Loucy (cell line): ENCODE measurements around the gene NDUFAF2.

Source experiments
- H2AFZ ChIP-seq: fragments of 200-600 bp; sonication (generic); 2 replicates; pipeline ENCODE4 v1.6.0; 2016; ENCODE audit warnings: antibody characterized with exemption, mild to moderate bottlenecking, low read length, moderate library complexity
- H3F3A ChIP-seq: fragments of 200-600 bp; 2 replicates; pipeline ENCODE4 v1.6.0; 2016; ENCODE audit warnings: antibody characterized with exemption, low read depth, mild to moderate bottlenecking
- H3K27me3 ChIP-seq: fragments of 200-600 bp; sonication (generic); 2 replicates; pipeline ENCODE4 v1.6.1; 2014; ENCODE audit warnings: low read length, mild to moderate bottlenecking; ENCODE audit not compliant: insufficient read depth, poor library complexity, severe bottlenecking
- H3K36me3 ChIP-seq: fragments of 200-600 bp; sonication (generic); 2 replicates; pipeline ENCODE4 v1.6.1; 2016; ENCODE audit warnings: low read length; ENCODE audit not compliant: insufficient read depth
- H3K4me1 ChIP-seq: fragments of 200-600 bp; sonication (generic); 2 replicates; pipeline ENCODE4 v1.5.1; 2014; ENCODE audit warnings: low read length, mild to moderate bottlenecking; ENCODE audit not compliant: insufficient read depth, poor library complexity, severe bottlenecking
- H3K4me2 ChIP-seq: fragments of 200-600 bp; sonication (generic); 2 replicates; pipeline ENCODE4 v1.6.0; 2014; ENCODE audit warnings: antibody characterized with exemption, low read length, low read depth, mild to moderate bottlenecking; ENCODE audit not compliant: poor library complexity, severe bottlenecking
- H3K4me3 ChIP-seq: fragments of 200-600 bp; sonication (generic); 2 replicates; pipeline ENCODE4 v1.5.1; 2014; ENCODE audit warnings: low read length, mild to moderate bottlenecking, mixed read lengths; ENCODE audit not compliant: poor library complexity, severe bottlenecking
- H3K79me2 ChIP-seq: fragments of 200-600 bp; sonication (generic); 2 replicates; pipeline ENCODE4 v1.6.1; 2014; ENCODE audit warnings: low read length; ENCODE audit not compliant: insufficient read depth
- H3K9ac ChIP-seq: fragments of 200-600 bp; sonication (generic); 2 replicates; pipeline ENCODE4 v1.6.0; 2014; ENCODE audit warnings: mild to moderate bottlenecking, low read depth, low read length, moderate library complexity; ENCODE audit not compliant: poor library complexity, severe bottlenecking
- H3K9me2 ChIP-seq: fragments of 200-600 bp; sonication (generic); replicated peaks from 2 replicates; pipeline ENCODE4 v1.6.1; 2016; ENCODE audit warnings: low read depth, low read length, mixed read lengths
- H3K9me3 ChIP-seq: fragments of 200-600 bp; sonication (generic); 2 replicates; pipeline ENCODE4 v1.6.1; 2014; ENCODE audit warnings: mild to moderate bottlenecking, antibody characterized with exemption, low read length, low read depth; ENCODE audit not compliant: insufficient read depth
- H4K20me1 ChIP-seq: fragments of 200-600 bp; sonication (generic); 2 replicates; pipeline ENCODE4 v1.6.0; 2014; ENCODE audit warnings: antibody characterized with exemption, low read length, mild to moderate bottlenecking; ENCODE audit not compliant: insufficient read depth, poor library complexity, severe bottlenecking
- CTCF ChIP-seq: fragments of 200-600 bp; sonication (generic); conservative IDR thresholded peaks from 2 replicates; pipeline ENCODE4 v1.5.1; 2014; ENCODE audit warnings: mild to moderate bottlenecking, antibody characterized with exemption, low read length
- EZH2phosphoT487 ChIP-seq: fragments of 200-600 bp; IDR thresholded peaks from 2 replicates; pipeline ENCODE4 v1.6.1; 2018; ENCODE audit warnings: antibody characterized with exemption, mild to moderate bottlenecking, moderate library complexity, borderline replicate concordance

NDUFAF2 gene

GRCh38 chr5:61177070-61177469 lies 232.1 kb downstream of the NDUFAF2 start:
- Histone ChIP-seq H3K4me1 (peaks cover 5% of the 10 kb centered on the region), H3K27me3 (no peaks in the 10 kb centered on the region), H3K36me3 (no peaks in the 10 kb centered on the region), H3K4me2 (no peak overlapping the region), H4K20me1 (no peaks in the 10 kb centered on the region), H2AFZ (no peak overlapping the region), H3K9me2 (no peaks in the 10 kb centered on the region), H3K9ac (no peak overlapping the region), H3K79me2 (no peaks in the 10 kb centered on the region), H3F3A (no peaks in the 10 kb centered on the region), H3K9me3 (no peaks in the 10 kb centered on the region), H3K4me3 (no peak overlapping the region)
- TF ChIP-seq CTCF (no peak), EZH2phosphoT487 (no peak)

- no peak overlapping the region for H3K9ac ChIP-seq
- H2AFZ ChIP-seq: no peak overlapping the region
- no peaks in the 10 kb centered on the region for H3K9me3 ChIP-seq
- peaks cover 5% of the 10 kb centered on the region for H3K4me1 ChIP-seq
- no peaks in the 10 kb centered on the region for H3K36me3 ChIP-seq
- no peak overlapping the region for H3K4me2 ChIP-seq
- no peaks in the 10 kb centered on the region for H4K20me1 ChIP-seq
- TF ChIP-seq EZH2phosphoT487 (no peak), CTCF (no peak)
- H3K27me3 ChIP-seq: no peaks in the 10 kb centered on the region
- no peak overlapping the region for H3K4me3 ChIP-seq
- no peaks in the 10 kb centered on the region for H3F3A ChIP-seq
- no peaks in the 10 kb centered on the region for H3K9me2 ChIP-seq
- no peaks in the 10 kb centered on the region for H3K79me2 ChIP-seq
Observed at GRCh38 chr5:61177716-61178115, 232.7 kb downstream of the NDUFAF2 start.

- no peaks in the 10 kb centered on the region for H3K9me2 ChIP-seq
- no peak overlapping the region for H2AFZ ChIP-seq
- TF ChIP-seq EZH2phosphoT487: no peak
- TF ChIP-seq CTCF: no peak
- H3K4me3 ChIP-seq: no peak overlapping the region
- no peaks in the 10 kb centered on the region for H3K79me2 ChIP-seq
- H3K36me3 ChIP-seq: no peaks in the 10 kb centered on the region
- H3K27me3 ChIP-seq: no peaks in the 10 kb centered on the region
- H3K4me1 ChIP-seq: peaks cover 5% of the 10 kb centered on the region
- H3F3A ChIP-seq: no peaks in the 10 kb centered on the region
- H3K4me2 ChIP-seq: no peak overlapping the region
- H4K20me1 ChIP-seq: no peaks in the 10 kb centered on the region
- H3K9me3 ChIP-seq: no peaks in the 10 kb centered on the region
- H3K9ac ChIP-seq: no peak overlapping the region
Observed at GRCh38 chr5:61178702-61179101, 233.7 kb downstream of the NDUFAF2 start.
